Type B pancreatic cell (in vitro differentiated cells): ENCODE measurements around the gene YPEL5. TPM values are rescaled to one million over a fixed set of nuclear protein-coding genes. Genes with fewer than 3 reads are reported as not detected.

Source experiments
- DNase-seq: peaks from one replicate; pipeline ENCODE4 v3.0.0; 2021; ENCODE audit warnings: mixed read lengths; ENCODE audit not compliant: unreplicated experiment; ENCODE audit errors: extremely low spot score
- H3K27ac Mint-ChIP-seq: 2 replicates; pipeline ENCODE4 v1.8.0; 2021; ENCODE audit warnings: mild to moderate bottlenecking, mixed read lengths
- H3K27me3 Mint-ChIP-seq: 2 replicates; pipeline ENCODE4 v1.8.0; 2021; ENCODE audit warnings: mixed read lengths
- H3K36me3 Mint-ChIP-seq: 2 replicates; pipeline ENCODE4 v1.8.0; 2021; ENCODE audit warnings: mixed read lengths
- H3K4me1 Mint-ChIP-seq: one replicate; pipeline ENCODE4 v1.8.0; 2021; ENCODE audit warnings: mixed read lengths; ENCODE audit not compliant: unreplicated experiment
- H3K4me3 Mint-ChIP-seq: 2 replicates; pipeline ENCODE4 v1.8.0; 2021; ENCODE audit warnings: mild to moderate bottlenecking, mixed read lengths
- H3K9me3 Mint-ChIP-seq: 2 replicates; pipeline ENCODE4 v1.8.0; 2021; ENCODE audit warnings: mixed read lengths
- total RNA-seq: library from RNA; stranded (reverse); gene quantifications from 2 replicates; pipeline ENCODE4 v1.2.1, GENCODE V29; 2021; ENCODE audit warnings: low replicate concordance
- TF ChIP-seq, protein P1 (sequence below): fragments of 200-600 bp; sonication (generic); conservative IDR thresholded peaks from 2 replicates; pipeline ENCODE4 v1.5.0; 2021; ENCODE audit warnings: antibody characterized with exemption, mild to moderate bottlenecking

Gene YPEL5
- total RNA-seq, 1 donor from 2014 or later = 55.0 TPM

GRCh38 chr2:30112561-30112960 lies 34.2 kb upstream of the YPEL5 start:
- H3K27me3 Mint-ChIP-seq = peaks cover 15% of the 10 kb centered on the region
- no peaks in the 10 kb centered on the region for H3K36me3 Mint-ChIP-seq
- DNase-seq = no peak
- peaks cover 6% of the 10 kb centered on the region for H3K4me1 Mint-ChIP-seq
- H3K4me3 Mint-ChIP-seq = no peak overlapping the region
- no peaks in the 10 kb centered on the region for H3K9me3 Mint-ChIP-seq
- no peak overlapping the region for H3K27ac Mint-ChIP-seq
- TF ChIP-seq, protein P1, sequence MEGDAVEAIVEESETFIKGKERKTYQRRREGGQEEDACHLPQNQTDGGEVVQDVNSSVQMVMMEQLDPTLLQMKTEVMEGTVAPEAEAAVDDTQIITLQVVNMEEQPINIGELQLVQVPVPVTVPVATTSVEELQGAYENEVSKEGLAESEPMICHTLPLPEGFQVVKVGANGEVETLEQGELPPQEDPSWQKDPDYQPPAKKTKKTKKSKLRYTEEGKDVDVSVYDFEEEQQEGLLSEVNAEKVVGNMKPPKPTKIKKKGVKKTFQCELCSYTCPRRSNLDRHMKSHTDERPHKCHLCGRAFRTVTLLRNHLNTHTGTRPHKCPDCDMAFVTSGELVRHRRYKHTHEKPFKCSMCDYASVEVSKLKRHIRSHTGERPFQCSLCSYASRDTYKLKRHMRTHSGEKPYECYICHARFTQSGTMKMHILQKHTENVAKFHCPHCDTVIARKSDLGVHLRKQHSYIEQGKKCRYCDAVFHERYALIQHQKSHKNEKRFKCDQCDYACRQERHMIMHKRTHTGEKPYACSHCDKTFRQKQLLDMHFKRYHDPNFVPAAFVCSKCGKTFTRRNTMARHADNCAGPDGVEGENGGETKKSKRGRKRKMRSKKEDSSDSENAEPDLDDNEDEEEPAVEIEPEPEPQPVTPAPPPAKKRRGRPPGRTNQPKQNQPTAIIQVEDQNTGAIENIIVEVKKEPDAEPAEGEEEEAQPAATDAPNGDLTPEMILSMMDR = no peak

GRCh38 chr2:30113617-30114293 lies 33.1 kb upstream of the YPEL5 start:
- H3K36me3 Mint-ChIP-seq = no peaks in the 10 kb centered on the region
- no peak overlapping the region for H3K4me3 Mint-ChIP-seq
- peaks cover 6% of the 10 kb centered on the region for H3K4me1 Mint-ChIP-seq
- H3K27me3 Mint-ChIP-seq = peaks cover 20% of the 10 kb centered on the region
- TF ChIP-seq, protein P1 = no peak
- H3K27ac Mint-ChIP-seq = peak overlapping the region; percentile 35
- DNase-seq = no peak
- no peaks in the 10 kb centered on the region for H3K9me3 Mint-ChIP-seq

GRCh38 chr2:30115141-30115980 lies 31.4 kb upstream of the YPEL5 start:
- peak overlapping the region; percentile 6 for H3K27ac Mint-ChIP-seq
- peaks cover 28% of the 10 kb centered on the region for H3K27me3 Mint-ChIP-seq
- TF ChIP-seq, protein P1 = peak; percentile 94
- peak; percentile 82 for DNase-seq
- H3K4me3 Mint-ChIP-seq = peak overlapping the region; percentile 8
- H3K36me3 Mint-ChIP-seq = no peaks in the 10 kb centered on the region
- no peaks in the 10 kb centered on the region for H3K9me3 Mint-ChIP-seq
- peaks cover 6% of the 10 kb centered on the region for H3K4me1 Mint-ChIP-seq

- TF ChIP-seq, protein P1 = peak; percentile 1
- Mint-ChIP-seq H3K4me1 (peaks cover 6% of the 10 kb centered on the region), H3K27me3 (peaks cover 28% of the 10 kb centered on the region), H3K36me3 (no peaks in the 10 kb centered on the region), H3K9me3 (no peaks in the 10 kb centered on the region), H3K4me3 (no peak overlapping the region), H3K27ac (peak overlapping the region; percentile 6)
- DNase-seq = no peak
Observed at GRCh38 chr2:30115981-30116285, 30.9 kb upstream of the YPEL5 start.

DNA sequence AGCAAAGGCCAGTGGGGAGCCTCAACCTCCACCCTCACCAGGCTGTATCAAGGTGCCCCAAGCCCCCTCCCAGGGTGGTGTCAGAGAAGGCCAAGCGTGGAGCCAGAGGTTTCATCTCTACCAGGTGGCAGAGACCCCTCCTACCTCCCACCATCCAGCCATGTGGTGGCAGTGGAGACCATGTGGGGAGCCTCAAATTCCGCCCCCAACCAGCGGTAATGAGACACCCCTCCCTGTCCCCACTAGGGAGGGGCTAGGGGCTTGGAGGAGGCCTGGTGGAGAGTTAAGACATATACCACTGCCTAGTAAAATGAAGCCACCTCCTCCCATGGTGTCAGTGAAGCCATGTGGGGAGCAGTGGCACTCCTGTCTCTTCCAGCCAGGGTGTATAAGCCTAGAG lies 24.4 kb upstream of the YPEL5 start:
- no peak overlapping the region for H3K4me3 Mint-ChIP-seq
- no peaks in the 10 kb centered on the region for H3K36me3 Mint-ChIP-seq
- TF ChIP-seq, protein P1 = no peak
- H3K9me3 Mint-ChIP-seq = no peaks in the 10 kb centered on the region
- H3K27me3 Mint-ChIP-seq = peaks cover 21% of the 10 kb centered on the region
- no peaks in the 10 kb centered on the region for H3K4me1 Mint-ChIP-seq
- H3K27ac Mint-ChIP-seq = no peak overlapping the region
- no peak for DNase-seq
